Effector memory CD8-positive, alpha-beta T cell (primary cell): ENCODE measurements around the gene GBP7.

ENCODE experiments used
- ATAC-seq: fragments of 150-1000 bp; cut with Tn5 transposase; replicated peaks from 2 replicates; pipeline ENCODE4 v1.10.0; 2021; ENCODE audit warnings: mild to moderate bottlenecking, moderate library complexity
- DNase-seq, 3 experiments: peaks; one replicate each; pipeline ENCODE4 v3.0.0; 2021
- H3K27ac Mint-ChIP-seq, 2 donors: one replicate each; pipeline ENCODE4 v1.8.0; 2022; ENCODE audit warnings: mild to moderate bottlenecking in 2 of 2, mixed read lengths in 2 of 2, moderate library complexity in 2 of 2
- H3K27me3 Mint-ChIP-seq, 2 donors: one replicate each; pipeline ENCODE4 v1.8.0; 2022; ENCODE audit warnings: mixed read lengths in 2 of 2
- H3K36me3 Mint-ChIP-seq: one replicate; pipeline ENCODE4 v1.8.0; 2022; ENCODE audit warnings: mild to moderate bottlenecking, moderate library complexity, mixed read lengths; ENCODE audit not compliant: insufficient read depth
- H3K4me1 Mint-ChIP-seq, 2 donors: one replicate each; pipeline ENCODE4 v1.8.0; 2022; ENCODE audit warnings: low read depth in 2 of 2, mixed read lengths in 2 of 2
- H3K4me3 Mint-ChIP-seq, 2 donors: one replicate each; pipeline ENCODE4 v1.8.0; 2022; ENCODE audit warnings: mild to moderate bottlenecking in 2 of 2, mixed read lengths in 2 of 2, moderate library complexity in 2 of 2
- H3K9me3 Mint-ChIP-seq, 2 donors: one replicate each; pipeline ENCODE4 v1.8.0; 2022; ENCODE audit warnings: mixed read lengths in 2 of 2

GBP7 gene

GRCh38 chr1:89198081-89198480 is 22.3 kb upstream of the GBP7 start:
- Mint-ChIP-seq H3K36me3 (peaks cover 42% of the 10 kb centered on the region), H3K27me3 (no peaks in the 10 kb centered on the region), H3K9me3 (no peaks in the 10 kb centered on the region), H3K27ac (peak overlapping the region; percentile 98), H3K4me1 (peaks cover 43 to 78% of the 10 kb centered on the region in 2 donors), H3K4me3 (peak overlapping the region; percentile 93 to 95)
- ATAC-seq (no peak), DNase-seq (no peak)

- H3K27ac Mint-ChIP-seq: peak overlapping the region; percentile 82 to 92
- DNase-seq (no peak), ATAC-seq (no peak)
- peaks cover 32 to 61% of the 10 kb centered on the region in 2 donors for H3K4me1 Mint-ChIP-seq
- H3K27me3 Mint-ChIP-seq: no peaks in the 10 kb centered on the region
- peaks cover 60% of the 10 kb centered on the region for H3K36me3 Mint-ChIP-seq
- H3K4me3 Mint-ChIP-seq: peak overlapping the region; percentile 59 to 95
- no peaks in the 10 kb centered on the region for H3K9me3 Mint-ChIP-seq
Measured at GRCh38 chr1:89195476-89195875, 19.7 kb upstream of the GBP7 start.

GRCh38 chr1:89191314-89191713 is 15.5 kb upstream of the GBP7 start:
- no peaks in the 10 kb centered on the region for H3K27me3 Mint-ChIP-seq
- peak overlapping the region in 1 of 2 donors; percentile 51 for H3K27ac Mint-ChIP-seq
- no peak overlapping the region for H3K4me3 Mint-ChIP-seq
- peaks cover 23 to 47% of the 10 kb centered on the region in 2 donors for H3K4me1 Mint-ChIP-seq
- no peaks in the 10 kb centered on the region for H3K9me3 Mint-ChIP-seq
- H3K36me3 Mint-ChIP-seq: peaks cover 85% of the 10 kb centered on the region
- DNase-seq (no peak), ATAC-seq (no peak)

GRCh38 chr1:89190017-89190416 is 14.2 kb upstream of the GBP7 start:
- ATAC-seq: no peak
- H3K4me3 Mint-ChIP-seq: no peak overlapping the region
- H3K36me3 Mint-ChIP-seq: peaks cover 84% of the 10 kb centered on the region
- no peaks in the 10 kb centered on the region for H3K27me3 Mint-ChIP-seq
- peak overlapping the region; percentile 3 to 69 for H3K27ac Mint-ChIP-seq
- H3K9me3 Mint-ChIP-seq: no peaks in the 10 kb centered on the region
- DNase-seq: no peak
- peaks cover 17 to 34% of the 10 kb centered on the region in 2 donors for H3K4me1 Mint-ChIP-seq

- no peaks in the 10 kb centered on the region for H3K9me3 Mint-ChIP-seq
- H3K4me1 Mint-ChIP-seq: no peaks in the 10 kb centered on the region
- no peak overlapping the region for H3K4me3 Mint-ChIP-seq
- no peak overlapping the region for H3K27ac Mint-ChIP-seq
- ATAC-seq: no peak
- H3K36me3 Mint-ChIP-seq: peaks cover 27% of the 10 kb centered on the region
- H3K27me3 Mint-ChIP-seq: no peaks in the 10 kb centered on the region
- no peak for DNase-seq
Measured at GRCh38 chr1:89179343-89179742, 3.5 kb upstream of the GBP7 start.

GRCh38 chr1:89176971-89177370 is 1.2 kb upstream of the GBP7 start:
- peaks cover 3% of the 10 kb centered on the region for H3K36me3 Mint-ChIP-seq

GRCh38 chr1:89174491-89174890 is 1.3 kb downstream of the GBP7 start:
- Mint-ChIP-seq H3K36me3 (peaks cover 3% of the 10 kb centered on the region), H3K4me3 (no peak overlapping the region), H3K9me3 (no peaks in the 10 kb centered on the region), H3K4me1 (peaks cover 0 to 1% of the 10 kb centered on the region in 2 donors), H3K27ac (no peak overlapping the region), H3K27me3 (no peaks in the 10 kb centered on the region)
- ATAC-seq: no peak
- DNase-seq: no peak

More at GRCh38 chr1:89176971-89177370, 1.2 kb upstream of the GBP7 start:
- H3K27me3 Mint-ChIP-seq: no peaks in the 10 kb centered on the region
- no peak overlapping the region for H3K4me3 Mint-ChIP-seq
- H3K9me3 Mint-ChIP-seq: no peaks in the 10 kb centered on the region
- DNase-seq: no peak
- ATAC-seq: no peak
- H3K27ac Mint-ChIP-seq: peak overlapping the region in 1 of 2 donors; percentile 9
- no peaks in the 10 kb centered on the region for H3K4me1 Mint-ChIP-seq

- Mint-ChIP-seq H3K27ac (no peak overlapping the region), H3K27me3 (no peaks in the 10 kb centered on the region), H3K9me3 (no peaks in the 10 kb centered on the region), H3K4me3 (no peak overlapping the region), H3K4me1 (peaks cover 0 to 1% of the 10 kb centered on the region in 2 donors), H3K36me3 (peaks cover 3% of the 10 kb centered on the region)
- no peak for DNase-seq
- ATAC-seq: no peak
Measured at GRCh38 chr1:89172468-89173143, 3.2 kb downstream of the GBP7 start.

GRCh38 chr1:89171067-89171438 is 4.8 kb downstream of the GBP7 start:
- no peak overlapping the region for H3K4me3 Mint-ChIP-seq
- H3K27me3 Mint-ChIP-seq: no peaks in the 10 kb centered on the region
- DNase-seq: no peak
- no peaks in the 10 kb centered on the region for H3K36me3 Mint-ChIP-seq
- no peaks in the 10 kb centered on the region for H3K9me3 Mint-ChIP-seq
- peaks cover 0 to 1% of the 10 kb centered on the region in 2 donors for H3K4me1 Mint-ChIP-seq
- no peak overlapping the region for H3K27ac Mint-ChIP-seq
- no peak for ATAC-seq

GRCh38 chr1:89170170-89171066 is 5.4 kb downstream of the GBP7 start:
- Mint-ChIP-seq H3K27ac (no peak overlapping the region), H3K36me3 (no peaks in the 10 kb centered on the region), H3K9me3 (no peaks in the 10 kb centered on the region), H3K27me3 (no peaks in the 10 kb centered on the region), H3K4me3 (no peak overlapping the region), H3K4me1 (peaks cover 0 to 1% of the 10 kb centered on the region in 2 donors)
- ATAC-seq (no peak), DNase-seq (no peak)

GRCh38 chr1:89169166-89169565 is 6.6 kb downstream of the GBP7 start:
- no peak overlapping the region for H3K4me3 Mint-ChIP-seq
- H3K27me3 Mint-ChIP-seq: no peaks in the 10 kb centered on the region
- no peak overlapping the region for H3K27ac Mint-ChIP-seq
- H3K4me1 Mint-ChIP-seq: peaks cover 0 to 1% of the 10 kb centered on the region in 2 donors
- H3K9me3 Mint-ChIP-seq: no peaks in the 10 kb centered on the region
- DNase-seq (no peak), ATAC-seq (no peak)
- no peaks in the 10 kb centered on the region for H3K36me3 Mint-ChIP-seq

GRCh38 chr1:89167590-89168230 is 8.1 kb downstream of the GBP7 start:
- Mint-ChIP-seq H3K4me1 (peaks cover 0 to 1% of the 10 kb centered on the region in 2 donors), H3K27ac (no peak overlapping the region), H3K36me3 (no peaks in the 10 kb centered on the region), H3K4me3 (no peak overlapping the region), H3K27me3 (no peaks in the 10 kb centered on the region), H3K9me3 (no peaks in the 10 kb centered on the region)
- ATAC-seq (no peak), DNase-seq (no peak)

- H3K9me3 Mint-ChIP-seq: no peaks in the 10 kb centered on the region
- no peak for DNase-seq
- H3K36me3 Mint-ChIP-seq: no peaks in the 10 kb centered on the region
- no peak overlapping the region for H3K4me3 Mint-ChIP-seq
- peaks cover 0 to 3% of the 10 kb centered on the region in 2 donors for H3K4me1 Mint-ChIP-seq
- no peaks in the 10 kb centered on the region for H3K27me3 Mint-ChIP-seq
- ATAC-seq: no peak
- H3K27ac Mint-ChIP-seq: no peak overlapping the region
Measured at GRCh38 chr1:89166705-89167104, 9.1 kb downstream of the GBP7 start.
